T-helper 1 cell treated with Interleukin-12 subunit alpha and Interleukin-12 subunit beta and Interleukin-4 antibody, amounts not matched to agents 30 μg/mL and 1 μg/mL, for 36 hours (primary cell): Measurements from ENCODE around the gene PHOSPHO2.
"Not testable (repeated sequence)": the region's sequence is repeated elsewhere in the genome, so short reads cannot be mapped to it uniquely, and the experiment has no call there.

Experiments used
- H3K27ac Mint-ChIP-seq: one replicate; pipeline ENCODE4 v1.8.0; 2021; ENCODE audit warnings: mild to moderate bottlenecking, mixed read lengths
- H3K27me3 Mint-ChIP-seq: one replicate; pipeline ENCODE4 v1.8.0; 2021; ENCODE audit warnings: low read depth, mixed read lengths
- H3K36me3 Mint-ChIP-seq: one replicate; pipeline ENCODE4 v1.8.0; 2021; ENCODE audit warnings: low read depth, mixed read lengths
- H3K4me1 Mint-ChIP-seq: one replicate; pipeline ENCODE4 v1.8.0; 2021; ENCODE audit warnings: low read depth, mixed read lengths
- H3K4me3 Mint-ChIP-seq: one replicate; pipeline ENCODE4 v1.8.0; 2021; ENCODE audit warnings: mild to moderate bottlenecking, moderate library complexity, mixed read lengths
- H3K9me3 Mint-ChIP-seq: one replicate; pipeline ENCODE4 v1.8.0; 2021; ENCODE audit warnings: mixed read lengths

Gene PHOSPHO2

GRCh38 chr2:169670937-169671336, 23.3 kb upstream of the PHOSPHO2 start:
- no peaks in the 10 kb centered on the region for H3K27me3 Mint-ChIP-seq
- no peak overlapping the region for H3K4me3 Mint-ChIP-seq
- H3K4me1 Mint-ChIP-seq: no peaks in the 10 kb centered on the region
- no peaks in the 10 kb centered on the region for H3K9me3 Mint-ChIP-seq
- H3K27ac Mint-ChIP-seq: no peak overlapping the region
- no peaks in the 10 kb centered on the region for H3K36me3 Mint-ChIP-seq

DNA sequence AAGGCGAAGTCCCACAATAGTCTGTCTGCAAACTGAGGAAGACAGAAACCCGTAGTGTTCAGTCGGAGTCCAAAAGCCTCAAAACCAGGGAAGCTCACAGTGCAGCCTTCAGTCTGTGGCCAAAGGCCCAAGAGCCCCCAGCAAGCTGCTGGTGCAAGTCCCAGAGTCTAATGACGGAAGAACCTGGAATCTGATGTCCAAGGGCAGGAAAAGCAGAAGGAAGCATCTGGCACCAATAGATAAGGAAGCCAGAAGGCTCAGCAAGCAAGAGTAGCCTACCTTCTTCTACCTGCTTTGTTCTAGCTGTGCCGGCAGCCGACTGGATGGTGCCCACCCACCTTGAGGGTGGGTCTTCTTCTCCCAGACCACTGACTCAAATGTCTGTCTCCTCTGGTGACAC, 21.9 kb upstream of the PHOSPHO2 start:
- Mint-ChIP-seq H3K4me1 (no peaks in the 10 kb centered on the region), H3K27ac (no peak overlapping the region), H3K27me3 (peaks cover 5% of the 10 kb centered on the region), H3K9me3 (no peaks in the 10 kb centered on the region), H3K36me3 (no peaks in the 10 kb centered on the region), H3K4me3 (no peak overlapping the region)

DNA sequence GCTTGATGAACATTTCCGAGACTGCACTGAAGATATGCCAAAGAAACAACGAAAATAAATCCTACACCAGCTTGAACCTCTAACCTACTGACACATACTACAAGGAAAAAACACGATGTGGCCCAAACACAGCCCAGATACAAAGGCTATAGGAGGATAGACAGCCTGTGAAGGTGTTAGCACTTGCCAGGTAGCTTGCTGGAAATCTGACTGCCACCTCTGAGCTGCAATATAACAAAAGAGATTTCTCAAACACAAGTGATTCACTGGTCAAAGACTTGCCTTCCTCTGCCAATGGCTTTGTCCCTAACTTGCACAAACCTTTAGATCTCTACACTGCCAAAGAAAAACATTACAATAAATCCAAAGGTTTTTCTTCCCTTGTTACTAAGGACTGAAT, 21.2 kb upstream of the PHOSPHO2 start:
- Mint-ChIP-seq H3K27ac (no peak overlapping the region), H3K9me3 (no peaks in the 10 kb centered on the region), H3K27me3 (peaks cover 5% of the 10 kb centered on the region), H3K4me3 (no peak overlapping the region), H3K4me1 (no peaks in the 10 kb centered on the region), H3K36me3 (no peaks in the 10 kb centered on the region)

DNA sequence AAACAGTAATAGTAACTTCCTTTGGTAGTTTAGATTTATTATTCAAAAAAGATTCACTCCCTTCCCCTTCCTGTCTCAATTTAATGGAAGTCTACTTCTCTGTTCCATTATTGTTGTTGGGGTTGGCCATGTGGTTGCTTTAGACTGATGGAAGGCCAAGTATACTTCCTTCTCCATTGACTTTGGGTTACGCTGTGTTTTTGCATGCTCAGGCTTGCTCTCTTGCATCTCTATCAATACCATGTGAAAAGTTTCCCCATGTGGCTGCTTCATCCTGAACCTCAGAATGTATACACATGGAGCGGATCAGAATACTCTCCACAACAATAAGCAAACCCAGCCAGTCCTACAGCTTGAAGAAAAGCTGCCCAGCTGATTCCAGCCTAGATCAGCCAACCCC, 20.3 kb upstream of the PHOSPHO2 start:
- Mint-ChIP-seq H3K27ac (no peak overlapping the region), H3K9me3 (no peaks in the 10 kb centered on the region), H3K4me1 (no peaks in the 10 kb centered on the region), H3K4me3 (no peak overlapping the region), H3K27me3 (peaks cover 5% of the 10 kb centered on the region), H3K36me3 (no peaks in the 10 kb centered on the region)

GRCh38 chr2:169676357-169676756, 17.9 kb upstream of the PHOSPHO2 start:
- Mint-ChIP-seq H3K27ac (no peak overlapping the region), H3K36me3 (no peaks in the 10 kb centered on the region), H3K4me1 (no peaks in the 10 kb centered on the region), H3K4me3 (no peak overlapping the region), H3K9me3 (peaks cover 3% of the 10 kb centered on the region), H3K27me3 (peaks cover 5% of the 10 kb centered on the region)

GRCh38 chr2:169676850-169677249, 17.4 kb upstream of the PHOSPHO2 start:
- no peak overlapping the region for H3K27ac Mint-ChIP-seq
- no peak overlapping the region for H3K4me3 Mint-ChIP-seq
- H3K4me1 Mint-ChIP-seq: no peaks in the 10 kb centered on the region
- peaks cover 5% of the 10 kb centered on the region for H3K27me3 Mint-ChIP-seq
- no peaks in the 10 kb centered on the region for H3K36me3 Mint-ChIP-seq
- peaks cover 3% of the 10 kb centered on the region for H3K9me3 Mint-ChIP-seq

- Mint-ChIP-seq H3K36me3 (no peaks in the 10 kb centered on the region), H3K4me1 (peaks cover 13% of the 10 kb centered on the region), H3K27me3 (no peaks in the 10 kb centered on the region), H3K9me3 (peaks cover 6% of the 10 kb centered on the region), H3K4me3 (no peak overlapping the region), H3K27ac (peak overlapping the region; percentile 41)
These were observed 11.2 kb upstream of the PHOSPHO2 start for GRCh38 chr2:169683054-169683424.

DNA sequence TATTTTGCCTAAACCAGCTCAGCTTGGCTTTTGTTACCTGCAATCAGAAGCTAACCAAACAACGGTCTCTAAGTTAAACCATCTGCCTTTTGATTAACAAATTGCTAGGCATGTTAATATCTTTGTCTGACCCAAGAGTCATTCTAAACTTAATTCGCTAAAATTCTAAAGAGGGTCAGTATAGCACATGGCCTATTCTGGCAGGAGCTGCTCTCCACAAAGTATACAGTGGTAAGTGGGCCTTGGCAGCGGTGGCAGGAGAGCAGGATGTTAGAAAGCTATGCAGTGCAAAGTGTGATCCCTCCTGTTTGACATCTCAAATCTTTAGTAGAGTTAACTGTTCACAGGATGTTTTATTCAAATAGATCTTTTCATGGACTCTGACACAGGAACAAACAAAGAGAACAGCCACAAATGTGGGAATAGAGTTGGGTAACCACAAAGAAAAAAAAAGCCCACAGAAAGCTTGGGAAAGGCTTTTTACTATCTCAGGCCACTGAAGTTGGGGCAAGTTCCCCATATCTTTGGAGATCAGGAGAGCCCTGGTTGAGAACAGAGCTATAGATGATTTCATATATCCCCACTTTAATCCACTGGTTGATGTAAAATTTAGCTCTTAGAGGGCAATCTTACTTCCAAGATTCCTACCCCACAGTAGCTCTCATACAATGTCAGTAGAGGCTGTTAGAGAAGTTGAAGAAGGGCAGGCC, 10.7 kb upstream of the PHOSPHO2 start:
- Mint-ChIP-seq H3K27ac (peak overlapping the region; percentile 41), H3K36me3 (no peaks in the 10 kb centered on the region), H3K4me1 (peaks cover 13% of the 10 kb centered on the region), H3K27me3 (peaks cover 4% of the 10 kb centered on the region), H3K9me3 (peaks cover 10% of the 10 kb centered on the region), H3K4me3 (peak overlapping the region; percentile 0)

GRCh38 chr2:169684135-169684565, 10.1 kb upstream of the PHOSPHO2 start:
- peak overlapping the region; percentile 41 for H3K27ac Mint-ChIP-seq
- peaks cover 13% of the 10 kb centered on the region for H3K4me1 Mint-ChIP-seq
- peaks cover 8% of the 10 kb centered on the region for H3K27me3 Mint-ChIP-seq
- peaks cover 13% of the 10 kb centered on the region for H3K9me3 Mint-ChIP-seq
- peaks cover 2% of the 10 kb centered on the region for H3K36me3 Mint-ChIP-seq
- no peak overlapping the region for H3K4me3 Mint-ChIP-seq

- not testable (repeated sequence) for H3K27ac Mint-ChIP-seq, H3K36me3 Mint-ChIP-seq, H3K27me3 Mint-ChIP-seq, H3K4me3 Mint-ChIP-seq
- Mint-ChIP-seq H3K4me1 (peaks cover 13% of the 10 kb centered on the region), H3K9me3 (peaks cover 17% of the 10 kb centered on the region)
These were observed 9.6 kb upstream of the PHOSPHO2 start for GRCh38 chr2:169684712-169685111.

- peaks cover 26% of the 10 kb centered on the region for H3K9me3 Mint-ChIP-seq
- not testable (repeated sequence) for H3K4me3 Mint-ChIP-seq, H3K27ac Mint-ChIP-seq
These were observed 7.4 kb upstream of the PHOSPHO2 start for GRCh38 chr2:169686825-169687224.

GRCh38 chr2:169687943-169688342, 6.3 kb upstream of the PHOSPHO2 start:
- not testable (repeated sequence) for H3K27ac Mint-ChIP-seq, H3K4me1 Mint-ChIP-seq, H3K36me3 Mint-ChIP-seq, H3K4me3 Mint-ChIP-seq
- Mint-ChIP-seq H3K9me3 (peaks cover 26% of the 10 kb centered on the region), H3K27me3 (peaks cover 30% of the 10 kb centered on the region)

More at GRCh38 chr2:169686825-169687224, 7.4 kb upstream of the PHOSPHO2 start:
- Mint-ChIP-seq H3K27me3 (peaks cover 21% of the 10 kb centered on the region), H3K4me1 (peaks cover 13% of the 10 kb centered on the region)
- H3K36me3 Mint-ChIP-seq: not testable (repeated sequence)

- no peak overlapping the region for H3K4me3 Mint-ChIP-seq
- peaks cover 4% of the 10 kb centered on the region for H3K36me3 Mint-ChIP-seq
- H3K9me3 Mint-ChIP-seq: peaks cover 24% of the 10 kb centered on the region
- no peak overlapping the region for H3K27ac Mint-ChIP-seq
- H3K27me3 Mint-ChIP-seq: peaks cover 35% of the 10 kb centered on the region
- H3K4me1 Mint-ChIP-seq: peaks cover 11% of the 10 kb centered on the region
These were observed 3.3 kb upstream of the PHOSPHO2 start for GRCh38 chr2:169690958-169691357.

GRCh38 chr2:169692718-169693117, 1.6 kb upstream of the PHOSPHO2 start:
- H3K27ac Mint-ChIP-seq: no peak overlapping the region
- H3K36me3 Mint-ChIP-seq: peaks cover 4% of the 10 kb centered on the region
- H3K4me1 Mint-ChIP-seq: peaks cover 11% of the 10 kb centered on the region
- peaks cover 35% of the 10 kb centered on the region for H3K27me3 Mint-ChIP-seq
- peaks cover 24% of the 10 kb centered on the region for H3K9me3 Mint-ChIP-seq
- no peak overlapping the region for H3K4me3 Mint-ChIP-seq

DNA sequence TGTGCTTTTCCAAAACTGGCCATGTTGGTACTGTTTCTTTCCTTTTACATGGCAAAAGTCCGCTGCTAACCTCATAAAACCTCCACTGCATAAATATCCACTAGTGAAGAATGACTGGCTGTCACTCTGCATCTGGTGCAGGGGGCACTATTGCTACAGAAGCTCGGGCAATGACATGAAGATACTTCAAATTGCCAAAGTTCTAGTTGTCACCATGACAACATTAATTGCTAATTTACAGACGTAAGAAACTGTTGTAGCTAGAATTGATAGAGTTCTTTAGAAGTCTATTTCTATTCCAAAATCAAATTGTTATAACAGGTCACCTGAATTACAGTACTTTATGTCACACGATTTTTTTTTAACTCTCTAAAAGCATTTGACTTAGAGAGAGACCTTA, 909 bp upstream of the PHOSPHO2 start:
- peaks cover 13% of the 10 kb centered on the region for H3K4me1 Mint-ChIP-seq
- peaks cover 4% of the 10 kb centered on the region for H3K36me3 Mint-ChIP-seq
- peaks cover 22% of the 10 kb centered on the region for H3K9me3 Mint-ChIP-seq
- peak overlapping the region; percentile 87 for H3K4me3 Mint-ChIP-seq
- H3K27me3 Mint-ChIP-seq: peaks cover 33% of the 10 kb centered on the region
- peak overlapping the region; percentile 91 for H3K27ac Mint-ChIP-seq

GRCh38 chr2:169694894-169695260, 608 bp downstream of the PHOSPHO2 start:
- Mint-ChIP-seq H3K36me3 (peaks cover 2% of the 10 kb centered on the region), H3K4me3 (peak overlapping the region; percentile 87), H3K9me3 (peaks cover 12% of the 10 kb centered on the region), H3K4me1 (peaks cover 17% of the 10 kb centered on the region), H3K27me3 (peaks cover 27% of the 10 kb centered on the region), H3K27ac (peak overlapping the region; percentile 91)
